ENCODE results near the gene TUBB6. TPM values are rescaled to one million over a fixed set of nuclear protein-coding genes. Genes with fewer than 3 reads are reported as not detected.

Gene TUBB6
- total RNA-seq, 1 experiment from 2014 or later: 42.2 TPM

GRCh38 chr18:12262748-12263147, 45.3 kb upstream of the TUBB6 start:
- Histone ChIP-seq H3K4me2 (no peak overlapping the region), H2AFZ (no peak overlapping the region), H3K9me3 (ENCODE audit: insufficient read depth, low read depth) (no peaks in the 10 kb centered on the region), H3K27me3 (ENCODE audit: insufficient read depth, low read depth) (no peaks in the 10 kb centered on the region), H3K4me3 (no peak overlapping the region), H3K9me2 (ENCODE audit: insufficient read depth) (no peaks in the 10 kb centered on the region), H3K79me2 (ENCODE audit: low read depth) (no peaks in the 10 kb centered on the region), H3K4me1 (replicated peaks; ENCODE audit: insufficient read depth) (peaks cover 15% of the 10 kb centered on the region), H3K36me3 (ENCODE audit: low read depth) (no peaks in the 10 kb centered on the region), H4K20me1 (ENCODE audit: insufficient read depth) (no peaks in the 10 kb centered on the region), H3F3A (ENCODE audit: insufficient read depth, low read depth) (peaks cover 9% of the 10 kb centered on the region; the same call in 1 of the 2 replicates), H3K27ac (no peak overlapping the region)
- ChIA-PET CTCF (interaction anchor here (0.5 kb wide), 1 partner anchor 141 kb away, joined by 3 read pairs; no protein-coding TSS in a partner anchor), POLR2A (ENCODE audit: unreplicated experiment) (interaction anchor here (0.6 kb wide), 1 partner anchor 80 kb away, joined by 10 read pairs; no protein-coding TSS in a partner anchor)
- no TSS peak for BruUV-seq (replicated peaks)
- no peak for DNase-seq
- TF ChIP-seq CTCF (conservative IDR thresholded peaks at IDR 0.05) (no peak), EZH2 (IDR thresholded peaks at IDR 0.05; ENCODE audit: low read depth) (no peak)
- intact Hi-C loops (cut with micrococcal nuclease; ENCODE audit: unreplicated experiment): no loop called here

GRCh38 chr18:12264864-12265263, 43.2 kb upstream of the TUBB6 start:
- DNase-seq: no peak
- H3K36me3 ChIP-seq (ENCODE audit: low read depth): no peaks in the 10 kb centered on the region
- no peaks in the 10 kb centered on the region for H3K9me2 ChIP-seq (ENCODE audit: insufficient read depth)
- no peaks in the 10 kb centered on the region for H3K4me1 ChIP-seq (replicated peaks; ENCODE audit: insufficient read depth)
- H3F3A ChIP-seq (ENCODE audit: insufficient read depth, low read depth): no peaks in the 10 kb centered on the region; the same call in 1 of the 2 replicates
- ChIA-PET POLR2A (ENCODE audit: unreplicated experiment) (no interaction called here), CTCF (no interaction called here)
- no peaks in the 10 kb centered on the region for H3K27me3 ChIP-seq (ENCODE audit: insufficient read depth, low read depth)
- intact Hi-C loops (cut with micrococcal nuclease; ENCODE audit: unreplicated experiment): no loop called here
- no peak overlapping the region for H3K4me2 ChIP-seq
- no peaks in the 10 kb centered on the region for H3K79me2 ChIP-seq (ENCODE audit: low read depth)
- H3K9me3 ChIP-seq (ENCODE audit: insufficient read depth, low read depth): no peaks in the 10 kb centered on the region
- TF ChIP-seq CTCF (conservative IDR thresholded peaks at IDR 0.05) (no peak), EZH2 (IDR thresholded peaks at IDR 0.05; ENCODE audit: low read depth) (no peak)
- H2AFZ ChIP-seq: no peak overlapping the region
- BruUV-seq (replicated peaks): no TSS peak
- H4K20me1 ChIP-seq (ENCODE audit: insufficient read depth): no peaks in the 10 kb centered on the region
- H3K27ac ChIP-seq: no peak overlapping the region
- no peak overlapping the region for H3K4me3 ChIP-seq

DNA sequence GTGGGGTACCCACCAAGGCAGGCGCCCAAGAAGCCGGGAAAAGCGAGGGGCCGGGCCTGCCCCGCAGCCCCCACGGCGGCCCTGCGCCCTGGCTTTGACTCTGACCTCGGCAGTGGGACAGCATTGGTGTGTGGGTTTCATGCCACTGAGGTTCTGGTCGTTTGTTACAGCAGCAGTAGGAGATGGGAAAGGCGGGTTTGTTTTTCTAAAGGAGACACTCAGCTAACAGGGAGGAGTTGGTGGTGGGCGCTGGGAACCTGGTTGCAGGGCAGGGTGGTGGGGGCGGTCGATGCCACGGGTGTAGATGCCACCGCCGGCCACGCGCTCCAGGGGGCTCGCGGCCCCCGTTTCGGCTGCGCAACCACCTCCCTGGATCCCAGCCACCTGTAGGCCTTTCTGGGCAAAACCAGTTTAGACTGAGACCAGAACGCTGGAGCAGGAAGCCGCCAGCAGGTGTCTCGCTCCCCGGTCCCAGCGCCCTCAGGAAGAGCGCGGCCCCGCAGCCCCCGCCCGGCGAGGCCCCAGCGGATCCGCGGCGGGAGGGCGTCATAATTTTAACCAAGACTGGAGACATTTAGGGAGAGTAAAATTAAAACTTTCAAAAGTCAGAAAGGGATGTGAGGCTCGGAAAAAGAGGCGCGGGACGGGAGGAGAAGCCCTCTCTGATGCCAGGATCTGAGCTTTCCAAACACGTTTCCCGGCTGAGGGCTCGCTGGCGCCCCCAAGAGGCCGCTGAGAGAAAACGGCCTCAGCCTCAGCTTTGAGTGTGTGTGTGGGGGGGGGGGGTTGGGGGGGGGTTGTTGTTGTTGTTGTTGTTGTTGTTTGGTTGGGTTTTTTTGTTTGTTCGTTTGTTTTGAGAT, 36.4 kb upstream of the TUBB6 start:
- H3K9me3 ChIP-seq (ENCODE audit: insufficient read depth, low read depth): no peaks in the 10 kb centered on the region
- peak; percentile 80 for TF ChIP-seq CTCF (conservative IDR thresholded peaks at IDR 0.05)
- TF ChIP-seq EZH2 (IDR thresholded peaks at IDR 0.05; ENCODE audit: low read depth): no peak
- no peaks in the 10 kb centered on the region for H4K20me1 ChIP-seq (ENCODE audit: insufficient read depth)
- no peaks in the 10 kb centered on the region for H3K9me2 ChIP-seq (ENCODE audit: insufficient read depth)
- intact Hi-C loops (cut with micrococcal nuclease; ENCODE audit: unreplicated experiment): loop anchor here (1.0 kb wide), 1 partner anchor 179 kb away; no protein-coding TSS in a partner anchor
- no peaks in the 10 kb centered on the region for H3F3A ChIP-seq (ENCODE audit: insufficient read depth, low read depth)
- peak overlapping the region; percentile 98 for H2AFZ ChIP-seq
- no peaks in the 10 kb centered on the region for H3K27me3 ChIP-seq (ENCODE audit: insufficient read depth, low read depth)
- POLR2A ChIA-PET (ENCODE audit: unreplicated experiment): interaction anchor here (0.5 to 0.6 kb wide), 2 partner anchors 106 to 440 kb away, joined by 3 read pairs; no protein-coding TSS in a partner anchor
- peak; percentile 60 to 83 for DNase-seq
- peak overlapping the region; percentile 57 for H3K27ac ChIP-seq
- CTCF ChIA-PET: interaction anchor here (0.6 to 2.1 kb wide), 25 partner anchors 12 to 512 kb away, joined by 3 to 15 read pairs (median 4); partner anchors contain the start of gene TUBB6
- no peaks in the 10 kb centered on the region for H3K36me3 ChIP-seq (ENCODE audit: low read depth)
- H3K4me2 ChIP-seq: peak overlapping the region; percentile 77
- H3K79me2 ChIP-seq (ENCODE audit: low read depth): no peaks in the 10 kb centered on the region
- no peaks in the 10 kb centered on the region for H3K4me1 ChIP-seq (replicated peaks; ENCODE audit: insufficient read depth)
- TSS peak; percentile 90 for BruUV-seq (replicated peaks)
- peak overlapping the region; percentile 70 for H3K4me3 ChIP-seq
